ENCODE measurements around the gene RAD51B.
"Not testable (repeated sequence)": the region's sequence is repeated elsewhere in the genome, so short reads cannot be mapped to it uniquely, and the experiment has no call there.

RAD51B gene

DNA sequence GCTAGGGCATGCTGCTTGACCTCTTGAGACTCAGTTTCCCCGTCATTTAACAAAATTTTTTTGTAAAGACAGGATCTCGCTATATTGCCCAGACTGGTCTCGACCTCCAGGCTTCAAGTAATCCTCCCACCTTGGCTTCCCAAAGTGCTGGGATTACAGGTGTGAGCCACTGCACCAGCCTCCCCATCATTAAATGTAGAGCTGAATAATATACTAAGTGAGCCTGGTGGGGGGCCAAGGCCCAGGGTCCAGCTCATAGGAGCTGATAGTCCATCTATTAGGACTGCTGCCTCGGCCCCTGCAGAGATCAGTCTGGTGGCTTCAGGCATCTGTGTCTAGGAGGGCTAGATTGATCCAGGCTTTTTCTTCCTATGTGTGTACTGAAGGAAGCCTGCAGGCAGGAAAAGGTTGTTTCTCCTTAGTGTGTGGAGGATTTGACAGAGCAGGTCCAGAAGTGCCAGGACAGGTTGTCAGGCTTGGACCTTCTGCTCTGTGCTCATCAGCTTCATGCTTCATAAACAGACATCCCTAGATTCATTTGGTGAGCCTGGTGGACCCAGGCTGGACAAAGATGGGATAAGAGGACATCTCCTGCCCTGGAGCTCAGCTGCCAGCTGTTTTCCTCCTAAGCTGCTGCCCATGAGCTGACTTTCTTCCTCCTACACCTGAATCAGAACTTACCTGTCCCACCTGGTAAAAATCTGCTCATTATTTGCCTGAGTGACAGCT lies 837.9 kb downstream of the RAD51B start:
- no peak for DNase-seq

DNA sequence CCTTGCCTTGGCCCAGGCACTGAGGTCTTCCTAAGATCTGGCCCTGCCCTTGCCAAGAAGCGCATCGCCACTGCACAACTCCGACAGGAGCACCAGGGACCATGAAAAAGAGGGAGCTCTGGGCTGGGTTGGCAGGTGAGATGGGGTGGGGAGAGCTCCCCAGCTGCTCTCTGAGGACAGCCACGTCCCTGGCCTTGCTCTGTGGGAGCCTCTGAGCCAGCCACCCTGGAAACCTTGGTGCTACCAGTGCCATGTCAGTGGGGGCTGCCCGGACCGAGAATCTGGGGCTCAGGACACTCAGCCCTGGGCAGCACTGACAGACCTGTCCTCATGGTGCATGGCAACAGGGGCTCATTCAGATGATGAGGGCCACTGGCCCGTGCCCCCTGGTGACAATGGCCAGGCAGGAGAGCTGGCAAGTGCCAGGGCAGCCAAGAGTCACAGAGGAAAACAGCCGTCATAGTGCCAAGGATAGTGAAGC lies 838.5 kb downstream of the RAD51B start:
- DNase-seq: no peak

DNA sequence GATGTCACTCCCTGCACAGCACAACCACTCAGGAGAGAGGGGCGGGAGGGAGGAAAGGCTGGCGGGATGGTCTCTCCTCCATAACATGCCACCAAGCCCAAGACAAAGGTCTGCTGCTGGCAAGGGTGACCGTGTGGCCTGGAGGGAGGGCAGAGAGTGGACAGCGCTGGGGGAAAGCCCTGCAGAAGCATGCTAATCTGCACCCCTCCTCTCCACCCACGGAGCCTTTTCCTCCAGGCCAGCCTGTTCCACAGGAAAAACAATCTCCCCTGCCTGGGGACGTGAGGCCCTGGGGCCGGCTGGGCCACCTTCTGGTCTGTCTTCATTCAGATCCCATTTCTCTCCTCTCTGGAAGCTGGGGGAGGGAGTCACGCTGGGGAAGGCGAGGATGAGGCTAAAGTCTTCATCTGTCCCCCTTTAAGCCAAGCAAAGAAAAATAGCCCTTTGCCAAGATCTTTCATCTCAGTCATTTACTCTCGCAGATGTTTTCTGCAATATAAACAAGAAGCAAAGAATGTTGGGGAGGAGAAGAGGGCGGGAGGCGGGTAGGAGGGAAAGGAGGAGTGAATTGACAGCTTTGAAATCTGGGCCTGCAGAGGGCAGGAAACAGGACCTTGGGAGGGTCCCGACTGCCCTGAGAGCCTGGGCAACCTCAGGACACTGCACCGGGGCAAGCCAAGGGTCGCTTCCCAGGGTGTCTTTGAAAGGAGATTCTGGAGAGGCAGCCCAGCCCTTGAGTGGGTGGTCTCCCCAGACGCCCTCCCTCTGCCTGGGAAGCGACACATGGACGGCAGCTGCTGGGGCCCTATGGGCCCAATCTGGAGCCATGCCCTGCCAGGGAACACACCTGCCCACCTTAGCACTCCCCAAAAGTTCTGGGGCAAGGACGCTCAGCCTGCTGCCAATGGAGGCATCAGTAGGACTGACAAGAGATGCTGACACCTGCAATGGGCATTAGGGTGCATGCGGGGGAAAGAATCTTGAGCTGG lies 839.7 kb downstream of the RAD51B start:
- DNase-seq: no peak

- no peak for DNase-seq
Observed at GRCh38 chr14:68660495-68660894, 840.9 kb downstream of the RAD51B start.

- no peak for DNase-seq
Observed at GRCh38 chr14:68661226-68662225, 841.9 kb downstream of the RAD51B start.

- DNase-seq: no peak
Observed at GRCh38 chr14:68662392-68662791, 842.8 kb downstream of the RAD51B start.

DNA sequence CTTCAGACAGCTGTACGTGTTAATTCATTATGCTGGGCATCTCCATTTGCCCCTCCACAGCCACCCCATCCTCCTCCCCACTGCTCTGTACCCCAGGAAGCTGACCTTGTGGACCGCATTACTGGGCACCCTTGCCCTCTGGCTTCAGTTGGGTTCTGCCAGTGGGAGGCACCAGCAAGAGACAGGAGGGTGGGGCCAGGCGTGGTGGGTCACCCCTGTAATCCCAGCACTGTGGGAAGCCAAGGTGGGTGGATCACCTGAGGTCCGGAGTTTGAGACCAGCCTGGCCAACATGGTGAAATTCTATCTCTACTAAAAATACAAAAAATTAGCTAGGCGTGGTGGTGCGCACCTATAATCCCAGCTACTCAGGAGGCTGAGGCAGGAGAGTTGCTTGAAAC lies 843.2 kb downstream of the RAD51B start:
- not testable (repeated sequence) for DNase-seq

DNA sequence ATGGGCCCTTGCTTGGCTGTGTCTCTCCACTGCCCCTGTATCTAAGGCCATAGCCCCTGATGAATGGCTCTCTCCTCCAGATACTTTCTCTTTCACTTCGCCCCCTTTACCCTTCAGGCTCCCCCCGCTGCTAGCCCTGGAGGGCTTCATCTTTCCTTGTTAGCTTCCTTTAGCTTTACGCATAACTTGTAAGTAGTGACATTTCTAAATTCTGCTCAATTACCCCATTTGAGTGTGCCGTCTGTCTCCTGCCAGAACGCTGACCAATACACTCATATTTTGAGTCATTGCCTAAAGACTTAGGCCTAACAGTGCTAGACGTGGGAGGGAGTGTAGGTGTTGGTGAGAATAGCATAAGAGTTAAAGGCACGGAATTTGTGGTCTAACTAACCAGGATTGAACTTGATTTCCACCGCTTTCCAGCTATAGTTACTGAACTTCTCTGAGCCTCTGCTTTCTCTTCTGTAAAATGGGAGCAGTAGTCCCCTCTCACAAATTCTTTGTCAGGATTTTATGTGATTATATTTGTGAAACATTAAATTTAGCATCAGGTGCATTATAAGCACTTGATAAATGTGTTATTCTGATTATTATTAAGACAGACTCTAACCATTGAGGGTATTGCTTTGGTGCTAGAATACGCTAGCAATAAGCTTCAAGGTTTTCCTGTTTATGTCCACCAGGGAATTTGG lies 844.0 kb downstream of the RAD51B start:
- DNase-seq: no peak

GRCh38 chr14:68664225-68664681 lies 844.7 kb downstream of the RAD51B start:
- DNase-seq: no peak

GRCh38 chr14:68665131-68665530 lies 845.6 kb downstream of the RAD51B start:
- no peak for DNase-seq

GRCh38 chr14:68665792-68666204 lies 846.2 kb downstream of the RAD51B start:
- no peak for DNase-seq

DNA sequence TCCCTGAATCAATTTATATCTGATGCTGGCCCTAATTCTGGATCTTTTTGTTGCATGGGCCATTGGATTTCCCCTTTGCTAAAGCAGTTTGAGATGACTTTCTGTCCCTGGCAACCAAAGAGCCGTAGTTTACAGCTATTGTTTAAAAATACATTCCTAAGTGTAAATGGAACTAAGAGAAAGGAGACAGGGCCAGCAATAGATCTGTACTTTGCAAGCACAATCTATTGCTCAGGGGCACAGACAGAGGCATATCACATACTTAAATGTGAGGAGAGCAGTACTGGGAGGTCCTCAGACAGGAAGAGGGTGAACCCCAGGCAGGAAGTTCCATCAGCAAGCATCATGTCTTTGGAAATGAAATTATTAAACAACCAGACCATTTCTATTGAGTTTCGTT lies 846.7 kb downstream of the RAD51B start:
- DNase-seq: no peak

- DNase-seq: no peak
Observed at GRCh38 chr14:68666899-68667298, 847.3 kb downstream of the RAD51B start.

DNA sequence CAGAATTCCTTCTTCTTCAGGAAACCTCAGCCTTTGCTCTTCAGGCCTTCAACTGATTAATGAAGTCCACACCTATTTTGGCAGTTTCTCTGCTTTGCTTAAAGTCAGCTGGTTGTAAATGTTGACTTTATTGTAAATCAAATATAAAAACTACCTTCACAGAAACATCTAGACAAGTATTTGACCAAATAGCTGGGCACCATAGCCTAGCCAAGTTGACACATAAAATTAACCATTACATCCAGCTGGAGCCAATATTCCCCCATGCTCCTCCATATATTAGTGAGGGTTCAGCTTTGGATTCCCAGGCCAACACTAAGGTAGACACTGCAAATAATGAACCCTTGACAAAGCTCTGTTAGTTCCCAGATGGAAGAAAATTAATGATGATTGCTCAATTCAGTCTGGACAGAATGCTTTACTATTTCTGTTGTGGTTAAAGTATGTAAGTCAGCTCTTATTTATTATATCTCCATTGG lies 847.8 kb downstream of the RAD51B start:
- no peak for DNase-seq

DNA sequence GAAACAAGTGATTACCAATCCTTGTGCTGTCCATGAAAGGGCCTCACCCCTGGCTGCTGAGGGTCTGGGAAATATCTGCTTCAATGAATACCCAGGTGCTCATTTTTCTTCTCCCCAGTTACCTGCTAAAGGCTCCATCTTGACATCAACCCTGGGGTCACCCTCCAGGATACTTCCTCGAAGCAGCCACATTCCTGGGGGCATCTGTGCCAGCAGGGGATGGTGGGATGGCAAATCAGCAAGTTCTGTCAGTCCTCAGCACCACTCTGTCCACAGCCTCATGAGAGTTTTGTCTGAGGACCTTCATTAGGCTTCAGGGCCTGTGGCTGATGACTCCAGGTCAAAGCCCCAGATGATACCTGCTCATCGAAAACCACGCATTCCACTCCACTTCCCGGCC lies 848.4 kb downstream of the RAD51B start:
- no peak for DNase-seq

DNA sequence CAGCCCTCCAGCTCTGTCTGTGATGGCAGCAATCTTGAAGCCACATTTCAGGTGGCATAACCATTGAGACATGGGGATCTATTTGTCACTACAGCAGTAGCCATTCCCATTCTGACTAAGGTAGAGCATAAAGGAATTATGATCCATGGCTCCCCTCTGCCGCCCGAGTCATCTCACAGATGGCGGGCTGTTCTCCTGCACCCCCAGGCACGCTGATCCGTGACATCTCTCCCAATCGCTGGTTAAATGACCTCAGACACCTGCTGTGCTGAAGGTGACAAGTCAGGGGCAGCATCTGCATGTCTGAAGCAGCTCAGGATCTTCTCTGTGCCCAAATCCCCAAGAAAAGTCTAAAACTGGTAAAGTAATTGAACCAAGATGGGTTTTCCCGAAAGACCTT lies 849.0 kb downstream of the RAD51B start:
- DNase-seq: no peak

GRCh38 chr14:68669111-68669511 lies 849.5 kb downstream of the RAD51B start:
- DNase-seq: no peak

DNA sequence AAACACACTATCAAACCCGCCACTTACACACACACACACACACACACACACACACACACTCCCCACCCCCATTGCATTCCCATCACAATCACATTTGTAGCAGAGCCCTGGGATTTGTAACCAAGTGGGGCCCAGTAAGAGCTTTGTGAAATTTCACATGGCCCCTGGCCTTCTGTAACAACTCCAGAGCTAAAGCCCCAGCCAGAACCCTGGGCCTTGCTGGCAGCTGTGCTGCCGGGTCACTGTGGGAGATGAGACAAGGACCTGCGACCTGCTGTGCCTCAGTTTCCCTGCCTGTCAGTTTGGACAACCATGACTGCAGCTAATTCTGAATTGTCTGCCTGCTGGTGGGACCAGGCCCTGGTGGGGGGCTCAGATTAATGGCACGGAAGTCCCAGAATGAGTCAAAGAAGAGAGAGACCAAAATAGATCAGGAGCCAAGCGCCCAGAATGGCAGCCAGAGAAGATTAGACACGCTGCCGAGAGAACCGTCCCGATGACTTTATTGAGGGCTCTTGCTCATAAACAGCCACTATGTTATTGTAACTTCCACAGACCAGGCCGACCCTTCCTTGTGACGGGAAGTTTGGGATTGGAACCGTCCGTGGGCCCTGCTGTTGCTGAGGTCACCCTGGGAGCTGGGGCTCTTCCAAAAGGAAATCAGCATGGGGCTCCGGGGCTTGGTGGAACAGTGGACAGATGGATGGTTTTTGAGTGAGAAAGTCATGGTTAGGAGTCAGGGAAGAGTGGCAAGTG lies 850.2 kb downstream of the RAD51B start:
- no peak for DNase-seq

DNA sequence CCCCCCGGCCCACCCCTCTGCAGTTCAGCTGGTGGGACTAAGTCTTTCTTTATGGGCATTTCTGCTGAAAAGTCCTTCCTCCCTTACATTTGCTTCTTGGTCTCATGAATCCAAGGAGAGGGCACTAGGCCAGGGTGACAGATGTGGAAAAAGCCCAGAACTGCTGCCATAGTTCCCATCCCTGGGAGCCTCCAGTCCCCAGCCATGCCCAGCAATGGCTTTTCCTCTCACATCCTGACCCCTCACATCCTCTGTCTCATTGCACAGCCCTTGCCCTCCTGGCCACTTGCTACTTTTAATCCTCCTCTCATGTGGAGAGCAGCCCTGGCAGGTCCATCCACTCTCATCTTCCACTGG lies 850.8 kb downstream of the RAD51B start:
- DNase-seq: no peak

GRCh38 chr14:68671909-68672308 lies 852.3 kb downstream of the RAD51B start:
- no peak for DNase-seq
